ENCODE results near the gene SRPX. TPM values are rescaled to one million over a fixed set of nuclear protein-coding genes. Genes with fewer than 3 reads are reported as not detected.

The SRPX gene
- total and polyA plus RNA-seq, 5 donors from 2014 or later: not detected

Other genes with a start within 250 kb of the SRPX start
- not detected for gene SYTL5, start 214.3 kb downstream of the SRPX start, total RNA-seq
- gene SYTL5, start 214.3 kb downstream of the SRPX start, polyA plus RNA-seq: not detected
- 18.1 TPM for gene RPGR, start 106.6 kb upstream of the SRPX start, total RNA-seq
- gene RPGR, start 106.6 kb upstream of the SRPX start, polyA plus RNA-seq: 1 to 10 TPM; 3.8 to 5.1 (median 4.6) TPM
- not detected for gene OTC, start 131.7 kb upstream of the SRPX start, total RNA-seq
- not detected for gene OTC, start 131.7 kb upstream of the SRPX start, polyA plus RNA-seq

Data from CD4-positive, CD25-positive, alpha-beta regulatory T cell (primary cell).